SU-DHL-6 (cell line): ENCODE measurements around the gene DNMT1.

Experiments
- H2AFZ ChIP-seq: fragments of 200-600 bp; sonication (generic); 2 replicates; pipeline ENCODE4 v1.6.1; 2014; ENCODE audit warnings: low read depth, mild to moderate bottlenecking, moderate library complexity, mixed read lengths, antibody characterized with exemption, low read length; ENCODE audit not compliant: severe bottlenecking
- H3F3A ChIP-seq: fragments of 200-600 bp; shearing (Covaris generic); 2 replicates; pipeline ENCODE4 v1.6.0; 2016; ENCODE audit warnings: antibody characterized with exemption, mild to moderate bottlenecking; ENCODE audit not compliant: insufficient read depth
- H3K27ac ChIP-seq: fragments of 200-600 bp; sonication (generic); 2 replicates; pipeline ENCODE4 v1.5.1; 2016; ENCODE audit warnings: low read depth, mild to moderate bottlenecking, low read length, moderate library complexity, mixed read lengths
- H3K27me3 ChIP-seq: fragments of 200-600 bp; sonication (generic), shearing (Covaris generic); 2 replicates; pipeline ENCODE4 v1.6.0; 2014; ENCODE audit warnings: mild to moderate bottlenecking, low read length
- H3K36me3 ChIP-seq: fragments of 200-600 bp; sonication (generic); 2 replicates; pipeline ENCODE4 v1.6.1; 2014; ENCODE audit warnings: mild to moderate bottlenecking, low read length, mixed read lengths
- H3K4me2 ChIP-seq: fragments of 300-600, 200-600 bp; shearing (Covaris generic), sonication (generic); 2 replicates; pipeline ENCODE4 v1.6.0; 2014; ENCODE audit warnings: low read length, low read depth, mild to moderate bottlenecking; ENCODE audit not compliant: poor library complexity, severe bottlenecking
- H3K4me3 ChIP-seq: fragments of 200-600 bp; sonication (generic); 2 replicates; pipeline ENCODE4 v1.5.1; 2014; ENCODE audit warnings: antibody characterized with exemption, low read length, mild to moderate bottlenecking, mixed read lengths; ENCODE audit not compliant: insufficient read depth, poor library complexity, severe bottlenecking
- H3K79me2 ChIP-seq: fragments of 200-600 bp; sonication (generic); 2 replicates; pipeline ENCODE4 v1.6.1; 2014; ENCODE audit warnings: mild to moderate bottlenecking, low read length, moderate library complexity; ENCODE audit not compliant: insufficient read depth
- H3K9ac ChIP-seq: fragments of 200-600 bp; sonication (generic); 2 replicates; pipeline ENCODE4 v1.7.0; 2014; ENCODE audit warnings: mild to moderate bottlenecking, low read length
- H3K9me2 ChIP-seq: fragments of 200-600 bp; sonication (generic); replicated peaks from 2 replicates; pipeline ENCODE4 v1.6.1; 2014; ENCODE audit warnings: low read length; ENCODE audit not compliant: insufficient read depth
- H3K9me3 ChIP-seq: fragments of 200-600 bp; sonication (generic); 2 replicates; pipeline ENCODE4 v1.6.1; 2014; ENCODE audit warnings: low read length, mixed read lengths; ENCODE audit not compliant: insufficient read depth
- H4K20me1 ChIP-seq: fragments of 200-600 bp; sonication (generic); 2 replicates; pipeline ENCODE4 v1.6.1; 2014; ENCODE audit warnings: low read depth, mild to moderate bottlenecking, antibody characterized with exemption, low read length, moderate library complexity, mixed read lengths
- EZH2phosphoT487 ChIP-seq: fragments of 200-600 bp; sonication (generic), shearing (Covaris generic); conservative IDR thresholded peaks from 2 replicates; pipeline ENCODE4 v1.6.1; 2018; ENCODE audit warnings: mild to moderate bottlenecking, antibody characterized with exemption, low read length, moderate library complexity, mixed read lengths
- TF ChIP-seq, protein P1 (sequence below): fragments of 200-600 bp; sonication (generic); IDR thresholded peaks from one replicate; pipeline ENCODE4 v1.5.1; 2017; ENCODE audit warnings: antibody characterized with exemption, mild to moderate bottlenecking, low read length, moderate library complexity; ENCODE audit not compliant: insufficient read depth, poor library complexity, severe bottlenecking

Gene DNMT1

DNA sequence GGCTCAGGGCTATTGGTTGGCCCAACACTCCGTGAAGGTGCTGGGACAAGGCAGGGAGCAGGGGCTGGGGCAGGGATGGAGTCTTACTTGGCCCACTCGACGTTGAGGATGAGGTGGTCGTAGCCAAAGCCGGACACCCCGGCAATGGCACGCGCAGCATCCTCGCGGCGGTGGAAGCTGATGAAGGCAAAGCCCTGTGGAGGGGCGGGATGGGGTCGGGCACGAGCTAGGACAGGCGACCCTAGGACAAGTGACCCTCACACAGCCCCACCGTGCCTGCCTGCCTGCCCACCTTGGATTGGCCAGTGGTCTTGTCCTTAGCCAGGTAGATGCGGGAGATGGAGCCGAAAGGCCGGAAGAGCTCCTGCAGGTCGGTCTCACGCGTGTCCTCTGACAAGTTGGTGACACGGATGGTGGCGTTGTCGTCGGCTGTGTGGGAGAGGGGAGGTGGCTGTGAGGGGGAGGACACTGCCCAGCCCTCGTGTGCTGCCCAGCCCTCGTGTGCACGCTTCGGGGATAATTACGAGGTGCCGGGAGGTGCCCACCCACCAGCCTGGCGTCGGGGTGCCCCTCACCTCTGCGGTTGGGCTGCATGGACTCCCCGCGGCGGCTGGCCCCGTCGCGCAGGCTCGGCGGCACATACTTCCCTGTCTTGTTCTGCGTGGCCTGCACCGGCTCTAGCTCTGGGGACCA lies 79.2 kb downstream of the DNMT1 start:
- Histone ChIP-seq H3K36me3 (no peaks in the 10 kb centered on the region), H4K20me1 (no peaks in the 10 kb centered on the region)

DNA sequence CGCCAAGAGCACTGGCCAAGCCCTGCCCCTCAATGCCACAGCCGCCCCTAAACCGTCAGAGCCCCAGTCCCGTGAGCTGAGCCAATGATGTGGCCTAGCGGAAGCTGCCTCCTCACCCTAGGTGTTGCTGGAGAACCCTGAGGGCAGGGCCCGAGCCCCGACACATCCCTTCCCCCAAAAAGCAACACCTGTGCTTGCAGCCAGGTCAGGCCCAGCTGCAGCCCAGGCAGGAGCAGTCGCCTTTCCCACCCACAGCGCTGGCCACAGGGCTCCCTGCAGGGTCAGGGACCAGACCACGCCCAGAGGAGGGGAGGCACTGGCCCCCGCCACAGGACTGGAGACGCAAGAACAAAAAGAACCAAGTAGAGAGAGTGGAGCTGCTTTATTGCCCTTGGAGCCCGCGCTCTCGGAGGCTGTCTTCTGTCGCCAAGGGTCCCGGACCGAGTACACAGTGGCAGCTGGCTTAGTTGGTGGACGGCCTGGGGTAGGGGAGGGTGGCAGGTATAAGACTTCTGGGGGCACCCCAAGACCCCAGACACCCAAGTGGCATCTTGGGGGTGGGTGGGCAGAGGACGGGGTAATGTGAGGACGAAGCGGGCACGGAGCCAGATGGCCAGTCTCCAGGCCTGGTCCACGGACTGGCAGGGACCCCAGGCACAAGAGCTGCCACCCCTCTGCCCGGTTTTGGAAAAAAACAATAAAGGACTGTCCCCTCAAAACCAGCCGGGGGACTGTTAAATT lies 79.9 kb downstream of the DNMT1 start:
- no peaks in the 10 kb centered on the region for H3K36me3 ChIP-seq
- H3K9ac ChIP-seq = no peak overlapping the region

More for the DNA sequence above, 79.2 kb downstream of the DNMT1 start:
- Histone ChIP-seq H3K27ac (no peak overlapping the region), H3K4me2 (no peak overlapping the region), H3K79me2 (peaks cover 13% of the 10 kb centered on the region), H3K9me3 (no peaks in the 10 kb centered on the region), H3K27me3 (no peaks in the 10 kb centered on the region), H3F3A (peaks cover 22% of the 10 kb centered on the region), H3K9ac (no peak overlapping the region), H3K4me3 (no peak overlapping the region), H2AFZ (no peak overlapping the region), H3K9me2 (no peaks in the 10 kb centered on the region)
- TF ChIP-seq, protein P1, sequence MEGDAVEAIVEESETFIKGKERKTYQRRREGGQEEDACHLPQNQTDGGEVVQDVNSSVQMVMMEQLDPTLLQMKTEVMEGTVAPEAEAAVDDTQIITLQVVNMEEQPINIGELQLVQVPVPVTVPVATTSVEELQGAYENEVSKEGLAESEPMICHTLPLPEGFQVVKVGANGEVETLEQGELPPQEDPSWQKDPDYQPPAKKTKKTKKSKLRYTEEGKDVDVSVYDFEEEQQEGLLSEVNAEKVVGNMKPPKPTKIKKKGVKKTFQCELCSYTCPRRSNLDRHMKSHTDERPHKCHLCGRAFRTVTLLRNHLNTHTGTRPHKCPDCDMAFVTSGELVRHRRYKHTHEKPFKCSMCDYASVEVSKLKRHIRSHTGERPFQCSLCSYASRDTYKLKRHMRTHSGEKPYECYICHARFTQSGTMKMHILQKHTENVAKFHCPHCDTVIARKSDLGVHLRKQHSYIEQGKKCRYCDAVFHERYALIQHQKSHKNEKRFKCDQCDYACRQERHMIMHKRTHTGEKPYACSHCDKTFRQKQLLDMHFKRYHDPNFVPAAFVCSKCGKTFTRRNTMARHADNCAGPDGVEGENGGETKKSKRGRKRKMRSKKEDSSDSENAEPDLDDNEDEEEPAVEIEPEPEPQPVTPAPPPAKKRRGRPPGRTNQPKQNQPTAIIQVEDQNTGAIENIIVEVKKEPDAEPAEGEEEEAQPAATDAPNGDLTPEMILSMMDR = no peak
- no peak for TF ChIP-seq EZH2phosphoT487

DNA sequence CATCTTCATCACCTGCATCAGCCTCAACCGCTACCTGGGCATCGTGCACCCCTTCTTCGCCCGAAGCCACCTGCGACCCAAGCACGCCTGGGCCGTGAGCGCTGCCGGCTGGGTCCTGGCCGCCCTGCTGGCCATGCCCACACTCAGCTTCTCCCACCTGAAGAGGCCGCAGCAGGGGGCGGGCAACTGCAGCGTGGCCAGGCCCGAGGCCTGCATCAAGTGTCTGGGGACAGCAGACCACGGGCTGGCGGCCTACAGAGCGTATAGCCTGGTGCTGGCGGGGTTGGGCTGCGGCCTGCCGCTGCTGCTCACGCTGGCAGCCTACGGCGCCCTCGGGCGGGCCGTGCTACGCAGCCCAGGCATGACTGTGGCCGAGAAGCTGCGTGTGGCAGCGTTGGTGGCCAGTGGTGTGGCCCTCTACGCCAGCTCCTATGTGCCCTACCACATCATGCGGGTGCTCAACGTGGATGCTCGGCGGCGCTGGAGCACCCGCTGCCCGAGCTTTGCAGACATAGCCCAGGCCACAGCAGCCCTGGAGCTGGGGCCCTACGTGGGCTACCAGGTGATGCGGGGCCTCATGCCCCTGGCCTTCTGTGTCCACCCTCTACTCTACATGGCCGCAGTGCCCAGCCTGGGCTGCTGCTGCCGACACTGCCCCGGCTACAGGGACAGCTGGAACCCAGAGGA lies 80.6 kb downstream of the DNMT1 start:
- Histone ChIP-seq H3K36me3 (no peaks in the 10 kb centered on the region), H3K79me2 (peaks cover 8% of the 10 kb centered on the region), H3F3A (peaks cover 21% of the 10 kb centered on the region)

More for the DNA sequence above, 79.9 kb downstream of the DNMT1 start:
- no peaks in the 10 kb centered on the region for H4K20me1 ChIP-seq
- H3K9me3 ChIP-seq = no peaks in the 10 kb centered on the region
- H2AFZ ChIP-seq = no peak overlapping the region
- no peak overlapping the region for H3K4me2 ChIP-seq
- H3K79me2 ChIP-seq = peaks cover 13% of the 10 kb centered on the region
- no peak for TF ChIP-seq EZH2phosphoT487
- TF ChIP-seq, protein P1 = no peak
- peaks cover 21% of the 10 kb centered on the region for H3F3A ChIP-seq
- H3K27me3 ChIP-seq = no peaks in the 10 kb centered on the region
- no peak overlapping the region for H3K27ac ChIP-seq
- no peak overlapping the region for H3K4me3 ChIP-seq
- H3K9me2 ChIP-seq = no peaks in the 10 kb centered on the region

More for the DNA sequence above, 80.6 kb downstream of the DNMT1 start:
- Histone ChIP-seq H3K9ac (no peak overlapping the region), H3K27ac (no peak overlapping the region), H4K20me1 (no peaks in the 10 kb centered on the region), H3K9me3 (no peaks in the 10 kb centered on the region), H3K9me2 (no peaks in the 10 kb centered on the region), H2AFZ (no peak overlapping the region), H3K4me2 (no peak overlapping the region), H3K27me3 (no peaks in the 10 kb centered on the region), H3K4me3 (no peak overlapping the region)
- TF ChIP-seq EZH2phosphoT487 = no peak
- TF ChIP-seq, protein P1 = no peak
